SH-SY5Y (cell line): ENCODE measurements around the gene GIMAP8.

Experiments used
- GATA2 ChIP-seq: IDR thresholded peaks from 2 replicates; pipeline ENCODE4 v1.6.1; 2011; ENCODE audit warnings: mild to moderate bottlenecking, low read depth, low read length
- GATA3 ChIP-seq: IDR thresholded peaks from 2 replicates; pipeline ENCODE4 v1.6.1; 2011; ENCODE audit warnings: low read depth, mild to moderate bottlenecking, low read length, moderate library complexity

DNA sequence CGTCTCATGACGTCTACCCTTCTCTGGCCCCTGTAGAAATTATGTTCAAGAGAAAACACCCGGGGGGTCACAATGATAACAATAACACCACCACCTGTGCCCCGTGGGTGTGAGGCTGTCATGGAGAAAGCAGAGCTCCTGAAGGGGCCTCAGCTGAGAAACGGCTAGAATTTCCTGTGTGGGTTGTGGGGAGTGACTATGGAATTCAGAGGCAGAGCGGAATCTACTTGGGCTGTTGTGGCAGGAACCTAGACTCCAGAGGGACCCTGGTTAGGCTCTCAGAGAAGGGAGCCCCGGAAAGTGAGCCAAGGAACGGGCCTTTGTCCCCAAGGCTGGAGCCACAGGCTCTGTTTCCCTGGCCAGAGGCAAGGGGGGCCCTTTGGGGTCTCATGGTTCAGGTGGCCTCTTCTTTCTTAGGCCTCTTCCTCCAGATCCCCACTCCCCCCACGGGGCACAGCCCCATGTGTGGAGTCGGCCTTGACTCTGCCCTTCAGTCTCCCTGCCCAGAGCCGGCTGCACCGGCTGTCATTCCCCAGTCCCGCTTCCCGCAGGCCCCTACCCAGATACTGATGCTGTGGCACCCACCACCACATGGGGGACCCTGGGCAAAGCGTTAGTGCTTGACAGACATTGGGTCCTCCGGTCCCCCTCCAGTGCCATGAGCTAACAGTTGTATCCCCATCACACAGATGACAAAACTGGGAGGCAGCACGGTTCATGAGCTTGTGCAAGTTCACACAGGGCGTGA lies 6.5 kb upstream of the GIMAP8 start:
- no peak for TF ChIP-seq GATA2
- TF ChIP-seq GATA3: no peak
